HG02973 (cell line): ENCODE results near the gene CEP72.
"Not testable (repeated sequence)": the region's sequence is repeated elsewhere in the genome, so short reads cannot be mapped to it uniquely, and the experiment has no call there.

Experiments used
- ATAC-seq: cut with Tn5 transposase; IDR thresholded peaks from one replicate; pipeline ENCODE4 v1.9.1; 2021; ENCODE audit warnings: moderate library complexity; ENCODE audit not compliant: unreplicated experiment

The CEP72 gene

DNA sequence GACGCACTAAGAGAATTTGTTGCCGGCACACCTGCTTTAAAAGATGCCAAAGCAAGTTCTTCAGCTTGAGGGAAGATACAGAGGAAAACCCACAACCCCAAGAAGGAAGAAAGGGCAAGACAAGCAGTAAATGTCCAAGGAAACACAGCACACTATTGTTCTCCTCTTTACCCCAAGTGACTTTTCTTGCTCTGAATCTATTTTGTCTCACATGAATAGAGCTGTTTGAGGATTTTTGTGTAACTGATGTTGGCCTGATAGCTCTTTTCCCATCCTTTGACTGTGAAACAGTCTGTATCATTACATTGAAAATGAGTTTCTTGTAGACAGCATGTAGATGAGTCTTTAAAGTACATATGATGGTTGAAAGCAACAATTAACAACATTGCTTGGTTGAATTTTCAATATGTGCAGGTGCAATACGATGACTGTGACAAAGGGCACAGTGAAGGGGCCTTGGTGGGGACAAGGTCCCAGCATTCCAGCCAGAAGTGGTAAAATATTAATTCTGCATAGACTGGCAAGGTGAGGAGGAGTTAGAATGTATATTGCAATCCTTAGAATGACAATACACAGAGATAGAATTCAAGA lies 16.8 kb upstream of the CEP72 start:
- ATAC-seq = no peak

DNA sequence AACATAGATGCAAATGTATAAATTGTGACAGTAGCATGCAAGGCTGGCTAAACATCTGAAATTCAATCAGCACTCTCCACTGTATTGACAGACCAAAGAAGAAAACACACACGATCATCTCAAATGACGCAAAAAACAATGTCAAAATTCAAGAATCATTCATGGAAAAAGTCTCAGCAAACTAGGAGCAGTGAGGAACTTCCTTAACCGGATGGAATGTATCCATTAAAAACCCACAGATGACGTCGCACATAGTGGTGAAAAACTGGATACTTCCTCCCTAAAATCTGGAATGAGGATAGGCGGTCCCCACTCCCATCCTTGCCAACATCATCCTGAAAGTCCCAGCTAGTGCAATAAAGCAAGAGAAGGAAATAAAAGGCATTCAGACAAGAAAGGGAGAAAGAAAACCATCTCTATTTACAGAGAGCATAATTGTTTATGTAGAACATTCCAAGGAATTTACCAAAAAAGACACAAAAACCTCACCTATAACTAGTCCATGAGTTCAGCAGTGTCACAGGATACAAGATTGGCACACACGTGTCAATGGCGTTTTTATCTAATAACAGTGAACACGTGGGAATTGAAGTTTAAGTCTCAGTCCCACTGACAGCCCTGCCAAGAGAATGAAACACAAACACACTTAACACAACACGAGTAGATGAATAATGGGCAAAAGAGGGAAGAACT lies 14.1 kb upstream of the CEP72 start:
- ATAC-seq = no peak

DNA sequence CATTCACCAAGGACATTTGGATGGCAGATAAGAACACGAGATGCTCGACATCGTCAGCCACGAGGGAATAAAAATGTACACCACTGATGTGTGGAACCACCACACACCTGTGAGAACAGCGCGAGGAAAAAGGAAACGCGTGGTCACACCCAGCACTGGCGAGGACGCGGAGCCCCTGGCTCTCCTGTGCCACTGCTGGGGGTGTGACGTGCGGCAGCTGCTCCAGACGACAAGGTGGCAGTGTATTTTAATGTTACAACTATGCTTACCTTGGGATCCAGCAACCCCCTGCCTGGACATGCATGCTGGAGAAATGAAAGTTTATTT lies 13.6 kb upstream of the CEP72 start:
- no peak for ATAC-seq

DNA sequence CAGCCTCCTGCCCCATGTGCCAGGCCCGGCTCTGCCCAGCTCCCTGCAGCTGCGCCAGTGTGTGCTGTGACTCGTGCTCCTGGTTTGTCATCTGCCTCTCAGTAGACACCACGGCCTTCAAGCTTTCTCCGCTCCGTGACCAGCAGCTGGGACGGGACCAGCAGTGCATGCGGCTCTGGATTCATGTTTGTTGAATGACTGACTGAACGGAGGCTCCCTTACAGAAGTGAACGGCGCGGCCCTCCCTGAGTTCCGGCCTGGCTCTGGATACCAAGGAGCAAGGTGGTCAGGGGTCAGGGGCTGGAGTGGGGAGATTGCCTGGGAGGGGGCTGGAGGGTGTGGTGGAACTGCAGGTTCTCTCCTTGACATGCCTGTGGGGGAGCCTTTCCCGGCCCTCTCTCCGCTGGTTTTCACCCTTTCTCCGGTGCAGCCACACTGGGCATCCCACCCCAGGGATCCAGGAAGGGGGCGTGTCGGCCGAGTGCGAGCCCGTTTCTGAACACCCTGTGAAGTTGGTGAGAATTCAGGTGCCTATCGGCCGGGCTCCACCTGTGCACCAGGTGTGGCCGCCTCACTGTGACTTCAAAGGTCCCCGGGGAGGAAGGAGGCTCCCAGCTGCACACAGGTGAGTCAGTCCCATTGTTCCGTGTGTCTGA lies 11.1 kb upstream of the CEP72 start:
- no peak for ATAC-seq

GRCh38 chr5:601771-602465 lies 10.2 kb upstream of the CEP72 start:
- ATAC-seq = no peak

- no peak for ATAC-seq
These were observed 9.6 kb upstream of the CEP72 start for GRCh38 chr5:602466-603035.

DNA sequence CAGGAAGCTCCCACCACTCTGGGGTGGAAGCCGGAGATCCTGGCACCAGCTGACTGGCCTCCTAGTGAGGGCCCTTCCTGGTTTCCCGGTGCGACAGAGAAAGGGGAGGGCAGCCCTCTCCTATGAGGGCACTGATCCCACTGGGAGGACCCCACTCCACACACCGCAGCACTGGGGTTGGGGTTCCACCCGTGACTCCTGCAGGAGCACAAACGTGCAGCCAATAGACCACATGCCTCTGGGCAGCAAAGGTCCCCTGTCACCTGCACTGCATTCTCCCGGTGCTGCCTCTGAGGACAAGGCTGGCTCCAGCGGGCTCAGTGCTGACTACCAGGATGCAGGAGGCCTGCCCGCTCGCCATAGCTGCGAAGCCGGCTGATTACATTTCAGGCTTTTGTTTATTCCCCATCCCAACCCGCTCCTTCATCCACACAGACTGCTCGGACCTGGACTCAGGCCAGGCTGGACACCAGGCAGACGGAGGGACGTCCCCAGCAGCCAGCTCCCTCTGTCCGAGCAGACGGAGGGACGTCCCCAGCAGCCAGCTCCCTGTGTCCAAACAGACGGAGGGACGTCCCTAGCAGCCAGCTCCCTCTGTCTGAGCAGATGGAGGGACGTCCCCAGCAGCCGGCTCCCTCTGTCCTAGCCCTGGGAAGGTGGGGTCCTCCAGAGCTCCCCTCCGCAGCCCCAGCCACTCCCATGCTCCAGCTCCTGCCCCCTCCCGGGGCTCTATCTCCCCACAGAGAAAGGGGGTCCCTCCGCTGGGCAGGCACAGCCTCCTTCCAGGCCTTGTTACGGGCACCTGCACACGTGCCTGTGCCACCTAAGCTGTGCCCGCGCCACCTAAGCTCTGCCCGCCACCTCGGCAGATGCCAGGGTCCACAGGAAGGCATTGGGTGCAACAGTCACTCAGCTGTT lies 8.8 kb upstream of the CEP72 start:
- ATAC-seq = no peak

- ATAC-seq = no peak
These were observed 7.7 kb upstream of the CEP72 start for GRCh38 chr5:604391-604831.

DNA sequence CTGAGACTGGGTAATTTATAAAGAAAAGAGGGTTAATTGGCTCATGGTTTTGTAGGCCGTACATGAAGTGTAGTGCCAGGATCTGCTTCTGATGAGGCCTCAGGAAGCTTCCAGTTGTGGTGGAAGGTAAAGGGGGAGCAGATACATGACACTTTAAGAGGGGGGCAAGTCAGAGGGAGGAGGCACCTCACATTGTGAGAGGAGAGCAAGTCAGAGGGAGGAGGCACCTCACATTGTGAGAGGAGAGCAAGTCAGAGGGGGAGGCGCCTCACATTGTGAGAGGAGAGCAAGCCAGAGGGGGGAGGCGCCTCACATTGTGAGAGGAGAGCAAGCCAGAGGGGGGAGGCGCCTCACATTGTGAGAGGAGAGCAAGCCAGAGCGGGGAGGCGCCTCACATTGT lies 7.0 kb upstream of the CEP72 start:
- ATAC-seq = not testable (repeated sequence)

- ATAC-seq = no peak
These were observed 6.1 kb upstream of the CEP72 start for GRCh38 chr5:606061-606460.

GRCh38 chr5:606526-607399 lies 5.4 kb upstream of the CEP72 start:
- no peak for ATAC-seq

GRCh38 chr5:607541-608428 lies 4.4 kb upstream of the CEP72 start:
- peak; percentile 31 for ATAC-seq

- no peak for ATAC-seq
These were observed 3.4 kb upstream of the CEP72 start for GRCh38 chr5:608429-609370.

DNA sequence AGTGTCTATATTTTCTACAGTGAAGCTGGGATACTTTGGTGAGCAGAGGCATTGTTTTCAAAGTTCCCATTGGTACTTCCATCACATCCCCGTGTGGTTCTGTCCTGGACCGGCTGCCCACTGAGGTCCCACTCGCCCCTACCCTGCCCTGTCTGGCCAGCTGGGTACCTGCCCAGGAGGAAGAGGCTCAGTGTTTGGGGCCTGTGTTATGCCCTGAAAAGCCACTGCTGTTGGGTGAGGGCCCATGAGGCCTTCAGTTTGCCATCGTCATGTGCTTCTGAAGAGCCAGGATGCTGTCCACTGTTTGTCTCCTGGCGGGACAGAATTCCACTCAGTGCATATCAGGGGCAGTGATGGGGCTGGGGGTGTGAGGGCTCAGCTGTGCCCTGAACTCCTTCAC lies 2.6 kb upstream of the CEP72 start:
- no peak for ATAC-seq

DNA sequence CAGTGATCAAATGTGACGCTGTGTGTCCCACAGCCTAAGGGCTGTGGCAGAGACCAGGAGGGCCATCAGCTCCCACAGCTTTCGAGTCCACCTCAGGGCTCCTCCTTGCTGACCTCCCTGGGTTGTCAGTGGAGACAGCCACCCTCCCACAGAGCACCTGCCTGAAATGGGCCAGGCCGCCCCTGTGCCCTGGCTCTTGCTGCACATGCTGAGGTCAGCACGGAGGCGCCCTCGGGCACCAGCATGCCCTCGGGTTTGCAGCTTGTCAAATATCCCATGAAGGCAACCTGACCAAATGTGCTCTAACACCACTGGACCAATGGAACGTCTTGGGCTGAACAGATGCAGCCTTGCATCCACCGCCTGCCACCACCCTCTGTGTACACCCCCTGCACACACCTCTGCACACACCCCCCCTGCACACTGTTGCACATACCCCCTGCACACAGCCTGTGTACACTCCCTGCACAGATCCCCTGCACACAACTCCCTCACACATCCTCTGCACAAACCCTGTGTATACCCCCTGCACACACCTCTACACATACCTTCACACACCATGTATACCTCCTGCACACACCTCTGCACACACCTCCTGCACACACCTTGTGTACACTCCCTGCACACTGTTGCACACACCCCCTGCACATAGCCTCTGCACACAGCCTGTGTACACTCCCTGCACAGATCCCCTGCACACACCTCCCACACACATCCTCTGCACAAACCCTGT lies 2.0 kb upstream of the CEP72 start:
- no peak for ATAC-seq

DNA sequence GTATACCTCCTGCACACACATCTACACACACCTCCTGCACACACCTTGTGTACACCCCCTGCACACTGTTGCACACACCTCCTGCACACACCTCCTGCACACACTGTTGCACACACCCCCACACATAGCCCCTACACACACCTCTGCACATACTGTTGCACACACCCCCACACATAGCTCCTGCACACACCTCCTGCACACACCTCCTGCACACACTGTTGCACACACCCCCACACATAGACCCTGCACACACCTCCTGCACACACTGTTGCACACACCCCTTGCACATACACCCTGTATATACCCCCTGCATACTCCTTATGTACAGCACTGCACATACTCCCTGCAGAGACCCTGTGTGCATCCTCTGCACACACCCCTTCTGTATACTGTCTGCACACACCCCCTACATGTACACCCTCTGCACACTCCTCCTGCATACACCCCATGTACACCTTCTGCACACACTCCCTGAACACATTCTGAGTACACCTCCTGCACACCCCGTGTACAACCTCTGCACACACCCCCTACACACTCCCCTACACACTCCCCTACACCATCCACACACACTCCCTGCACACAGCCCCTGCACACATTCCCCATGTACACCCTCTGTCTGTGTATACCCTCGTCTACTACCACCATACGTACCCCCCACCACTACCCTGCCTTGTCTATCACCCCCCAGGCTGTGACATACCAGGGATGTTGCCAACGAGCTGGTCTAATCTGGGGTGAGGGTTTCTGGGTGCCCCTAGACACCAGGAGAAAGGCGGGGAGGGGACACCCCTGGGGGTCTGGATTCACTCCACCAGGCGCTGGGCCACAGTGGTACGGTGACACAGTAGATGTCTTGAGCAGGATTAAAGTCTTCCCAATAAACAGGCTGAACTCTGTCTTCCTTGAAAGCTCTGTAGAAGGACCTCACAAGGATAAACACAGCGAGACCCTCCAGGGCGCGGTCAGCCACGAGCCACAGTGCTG lies 1.1 kb upstream of the CEP72 start:
- ATAC-seq = no peak
